CD14-positive monocyte (primary cell): ENCODE measurements around the gene HK2. TPM values are rescaled to one million over a fixed set of nuclear protein-coding genes. Genes with fewer than 3 reads are reported as not detected.

Source experiments
- DNase-seq, 3 donors: peaks; one replicate each; pipeline ENCODE4 v3.0.0-alpha.2; 2011 to 2022
- H2AFZ ChIP-seq: 2 replicates; pipeline ENCODE4 v1.6.0; 2012; ENCODE audit warnings: mild to moderate bottlenecking, low read depth, low read length, inconsistent platforms; ENCODE audit not compliant: insufficient read depth, poor library complexity, severe bottlenecking
- H3K27ac ChIP-seq, 2 donors: 1 replicate in 1 of 2; 2 replicates in 1 of 2; pipeline ENCODE4 v1.5.1; 2012 to 2013; ENCODE audit warnings: low read length in 2 of 2, control low read depth in 1 of 2, inconsistent platforms in 1 of 2, low read depth in 1 of 2, mild to moderate bottlenecking in 1 of 2
- H3K27me3 ChIP-seq, 2 donors: one replicate each; pipeline versions ENCODE4 v1.6.0 to v1.6.1; 2011 to 2013; ENCODE audit warnings: low read length in 2 of 2; ENCODE audit not compliant: control insufficient read depth in 2 of 2, insufficient read depth in 2 of 2
- H3K36me3 ChIP-seq, 2 donors: replicated peaks in 1 of 2; 1 replicate in 1 of 2; 2 replicates in 1 of 2; pipeline versions ENCODE4 v1.5.1 to v1.6.1; 2012 to 2013; ENCODE audit warnings: low read length in 2 of 2, control low read depth in 1 of 2, inconsistent platforms in 1 of 2, mild to moderate bottlenecking in 1 of 2; ENCODE audit not compliant: insufficient read depth in 2 of 2, control insufficient read depth in 1 of 2
- H3K4me1 ChIP-seq, 2 donors: 1 replicate in 1 of 2; 2 replicates in 1 of 2; pipeline versions ENCODE4 v1.5.1 to v1.6.1; 2012 to 2013; ENCODE audit warnings: low read length in 2 of 2, control low read depth in 1 of 2, inconsistent platforms in 1 of 2, mild to moderate bottlenecking in 1 of 2, moderate library complexity in 1 of 2; ENCODE audit not compliant: insufficient read depth in 2 of 2, control insufficient read depth in 1 of 2
- H3K4me2 ChIP-seq: replicated peaks from 2 replicates; pipeline ENCODE3; 2012; ENCODE audit warnings: low read length, moderate library complexity, mild to moderate bottlenecking; ENCODE audit not compliant: poor library complexity, severe bottlenecking; ENCODE audit errors: extremely low read depth
- H3K4me3 ChIP-seq, 3 experiments: fragments of 200-600 bp in 1 of 3; sonication (generic) in 1 of 3; replicated peaks in 1 of 3; 1 replicate in 2 of 3; 2 replicates in 1 of 3; pipeline ENCODE4 v1.5.1; 2011 to 2013; ENCODE audit warnings: low read length in 3 of 3, mild to moderate bottlenecking in 3 of 3, control low read depth in 2 of 3, low read depth in 2 of 3, inconsistent platforms in 1 of 3, moderate library complexity in 1 of 3
- H3K79me2 ChIP-seq: 2 replicates; pipeline ENCODE4 v1.6.0; 2012; ENCODE audit warnings: mild to moderate bottlenecking, control low read depth, inconsistent platforms, low read length, moderate library complexity; ENCODE audit not compliant: insufficient read depth
- H3K9ac ChIP-seq: 2 replicates; pipeline ENCODE4 v1.6.0; 2017; ENCODE audit warnings: low read length, mild to moderate bottlenecking; ENCODE audit not compliant: insufficient read depth, poor library complexity, severe bottlenecking
- H3K9me3 ChIP-seq, 2 donors: replicated peaks in 1 of 2; 1 replicate in 1 of 2; 2 replicates in 1 of 2; pipeline versions ENCODE4 v1.5.1 to v1.6.1; 2012 to 2013; ENCODE audit warnings: low read length in 2 of 2, control low read depth in 1 of 2; ENCODE audit not compliant: control insufficient read depth in 1 of 2, insufficient read depth in 1 of 2
- H4K20me1 ChIP-seq: 2 replicates; pipeline ENCODE4 v1.6.0; 2012; ENCODE audit warnings: mild to moderate bottlenecking, low read length, control low read depth, moderate library complexity; ENCODE audit not compliant: insufficient read depth
- H3K27ac Mint-ChIP-seq, 7 donors: one replicate each; pipeline ENCODE4 v1.8.0; 2020; ENCODE audit warnings: mild to moderate bottlenecking in 7 of 7, mixed read lengths in 7 of 7, moderate library complexity in 6 of 7, inconsistent platforms in 2 of 7
- H3K27me3 Mint-ChIP-seq, 3 donors: one replicate each; pipeline ENCODE4 v1.8.0; 2021 to 2022; ENCODE audit warnings: low read depth in 3 of 3, mild to moderate bottlenecking in 3 of 3, mixed read lengths in 3 of 3, moderate library complexity in 3 of 3, inconsistent platforms in 1 of 3
- H3K36me3 Mint-ChIP-seq, 2 donors: one replicate each; pipeline ENCODE4 v1.8.0; 2020; ENCODE audit warnings: mixed read lengths in 2 of 2, inconsistent platforms in 1 of 2, mild to moderate bottlenecking in 1 of 2
- H3K4me1 Mint-ChIP-seq: one replicate; pipeline ENCODE4 v1.8.0; 2020; ENCODE audit warnings: mild to moderate bottlenecking, mixed read lengths
- H3K4me3 Mint-ChIP-seq, 2 donors: one replicate each; pipeline ENCODE4 v1.8.0; 2020; ENCODE audit warnings: mild to moderate bottlenecking in 2 of 2, mixed read lengths in 2 of 2, moderate library complexity in 1 of 2
- H3K9me3 Mint-ChIP-seq, 7 donors: one replicate each; pipeline ENCODE4 v1.8.0; 2020 to 2022; ENCODE audit warnings: mixed read lengths in 7 of 7, mild to moderate bottlenecking in 6 of 7, moderate library complexity in 6 of 7, inconsistent platforms in 2 of 7
- CTCF ChIP-seq: fragments of 200-600 bp; IDR thresholded peaks from one replicate; pipeline ENCODE4 v1.8.0; 2022; ENCODE audit warnings: antibody characterized with exemption, mild to moderate bottlenecking
- WGBS: methylation state at CpG from one replicate; pipeline ENCODE4 v1.1.5; 2013; ENCODE audit warnings: missing lambda C conversion rate; ENCODE audit not compliant: insufficient coverage; 5-methylcytosine and 5-hydroxymethylcytosine counted together
- intact Hi-C, 2 donors: fragments of 100-400 bp; cut with micrococcal nuclease; formaldehyde crosslinking; loops; one replicate each; pipeline versions ENCODE4 v1.15.0 to v1.15.1; 2023
- polyA plus RNA-seq, 3 donors: library from polyadenylated mRNA; depleted of rRNA in 1 of 3; unstranded in 2 of 3; stranded (reverse) in 1 of 3; fragments of 300-500 nt in 2 of 3; fragments of >200 nt in 1 of 3; fragmentation: Illumina TruSeq in 2 of 3; gene quantifications; 1 replicate in 2 of 3; 2 replicates in 1 of 3; pipeline ENCODE4 v1.2.3, GENCODE V29; 2012 to 2021

Gene HK2
- polyA plus RNA-seq, 3 donors: 20.3 to 46.7 (median 29.8) TPM

- peaks cover 0 to 2% of the 10 kb centered on the region in 2 donors for H3K27me3 ChIP-seq
- Mint-ChIP-seq H3K27me3 (peaks cover 0 to 4% (median 0%) of the 10 kb centered on the region in 3 donors), H3K27ac (no peak overlapping the region), H3K4me3 (no peak overlapping the region), H3K9me3 (peaks cover 0 to 6% (median 0%) of the 10 kb centered on the region in 7 donors), H3K4me1 (peaks cover 35% of the 10 kb centered on the region), H3K36me3 (peaks cover 0 to 49% of the 10 kb centered on the region in 2 donors)
- peaks cover 24 to 25% of the 10 kb centered on the region in 2 donors for H3K4me1 ChIP-seq
- intact Hi-C loops: no loop called here
- no peak overlapping the region for H3K9ac ChIP-seq
- no peak overlapping the region for H2AFZ ChIP-seq
- H3K4me3 ChIP-seq: no peak overlapping the region
- H3K4me2 ChIP-seq: no peak overlapping the region
- TF ChIP-seq CTCF: no peak
- no peak overlapping the region for H3K27ac ChIP-seq
- no peaks in the 10 kb centered on the region for H3K9me3 ChIP-seq
- WGBS: 73% methylated on average over 5 of the region's 5 CpGs
- no peaks in the 10 kb centered on the region for H3K36me3 ChIP-seq
- H4K20me1 ChIP-seq: no peaks in the 10 kb centered on the region
- no peaks in the 10 kb centered on the region for H3K79me2 ChIP-seq
- DNase-seq: no peak
Observed at GRCh38 chr2:74927621-74928020, 93.7 kb downstream of the HK2 start.

- Histone ChIP-seq H3K9me3 (no peaks in the 10 kb centered on the region), H3K79me2 (no peaks in the 10 kb centered on the region), H4K20me1 (no peaks in the 10 kb centered on the region), H3K27ac (no peak overlapping the region), H3K4me2 (no peak overlapping the region), H3K9ac (no peak overlapping the region), H3K27me3 (peaks cover 0 to 5% of the 10 kb centered on the region in 2 donors), H2AFZ (no peak overlapping the region), H3K36me3 (no peaks in the 10 kb centered on the region), H3K4me1 (no peaks in the 10 kb centered on the region), H3K4me3 (no peak overlapping the region)
- Mint-ChIP-seq H3K27ac (no peak overlapping the region), H3K36me3 (peaks cover 0 to 68% of the 10 kb centered on the region in 2 donors), H3K4me3 (no peak overlapping the region), H3K4me1 (peaks cover 4% of the 10 kb centered on the region), H3K9me3 (peaks cover 0 to 6% (median 0%) of the 10 kb centered on the region in 7 donors), H3K27me3 (peaks cover 0 to 2% (median 0%) of the 10 kb centered on the region in 3 donors)
- TF ChIP-seq CTCF: no peak
- DNase-seq: no peak
- WGBS: 78% methylated on average over 3 of the region's 8 CpGs
- intact Hi-C loops: no loop called here
Observed at GRCh38 chr2:74930811-74931486, 97.0 kb downstream of the HK2 start.
